Breast epithelium (tissue), 4 donors: ENCODE measurements around the gene USHBP1. TPM values are rescaled to one million over a fixed set of nuclear protein-coding genes. Genes with fewer than 3 reads are reported as not detected.

ENCODE experiments used
- DNase-seq, 2 donors: peaks; one replicate each; pipeline ENCODE4 v3.0.0-alpha.2; 2019; ENCODE audit warnings: low spot score in 2 of 2
- H3K27ac ChIP-seq, 2 donors: fragments of 200-600 bp; sonication (generic) in 1 of 2; one replicate each; pipeline ENCODE4 v1.5.1; 2016 to 2019; ENCODE audit warnings: mild to moderate bottlenecking in 1 of 2
- H3K27me3 ChIP-seq, 2 donors: fragments of 200-600 bp; sonication (generic) in 1 of 2; one replicate each; pipeline versions ENCODE4 v1.5.1 to v1.6.0; 2017 to 2019; ENCODE audit warnings: control low read depth in 1 of 2, mild to moderate bottlenecking in 1 of 2
- H3K36me3 ChIP-seq: fragments of 200-600 bp; one replicate; pipeline ENCODE4 v1.5.1; 2019
- H3K4me1 ChIP-seq, 2 donors: fragments of 200-600 bp; sonication (generic); one replicate each; pipeline ENCODE4 v1.5.1; 2016 to 2019; ENCODE audit warnings: control low read depth in 1 of 2
- H3K4me3 ChIP-seq, 3 donors: fragments of 200-600 bp; sonication (generic); 1 replicate in 2 of 3; 2 replicates in 1 of 3; pipeline ENCODE4 v1.5.1; 2016 to 2019; ENCODE audit warnings: mild to moderate bottlenecking in 3 of 3, moderate library complexity in 2 of 3
- H3K9me3 ChIP-seq, 2 donors: fragments of 200-600 bp; sonication (generic) in 1 of 2; one replicate each; pipeline ENCODE4 v1.5.1; 2016 to 2019; ENCODE audit warnings: control low read depth in 1 of 2
- POLR2A ChIP-seq: fragments of 450-650 bp; IDR thresholded peaks from one replicate; pipeline ENCODE4 v1.6.1; 2016; ENCODE audit warnings: antibody characterized with exemption, mild to moderate bottlenecking, moderate library complexity
- POLR2AphosphoS5 ChIP-seq, 3 donors: sonication (generic); formaldehyde crosslinking; IDR thresholded peaks; one replicate each; pipeline ENCODE4 v1.6.1; 2017; ENCODE audit warnings: antibody characterized with exemption in 3 of 3
- intact Hi-C: fragments of 100-400 bp; cut with DNase I; formaldehyde crosslinking; loops from one replicate; pipeline ENCODE4 v1.15.1; 2023; ENCODE audit warnings: low total_unique reads
- total RNA-seq, 3 donors: library from RNA; depleted of rRNA; stranded (reverse); fragments of >200 nt; gene quantifications; one replicate each; pipeline ENCODE4 v1.1.0, GENCODE V29; 2016
- TF ChIP-seq, protein P1 (sequence below), 3 donors: fragments of 450-650 bp; IDR thresholded peaks; one replicate each; pipeline ENCODE4 v1.5.1; 2016 to 2017; ENCODE audit warnings: antibody characterized with exemption in 3 of 3, mild to moderate bottlenecking in 3 of 3, moderate library complexity in 3 of 3

The USHBP1 gene
- total RNA-seq, 3 donors from 2014 or later = 5.8 to 8.8 (median 7.0) TPM

DNA sequence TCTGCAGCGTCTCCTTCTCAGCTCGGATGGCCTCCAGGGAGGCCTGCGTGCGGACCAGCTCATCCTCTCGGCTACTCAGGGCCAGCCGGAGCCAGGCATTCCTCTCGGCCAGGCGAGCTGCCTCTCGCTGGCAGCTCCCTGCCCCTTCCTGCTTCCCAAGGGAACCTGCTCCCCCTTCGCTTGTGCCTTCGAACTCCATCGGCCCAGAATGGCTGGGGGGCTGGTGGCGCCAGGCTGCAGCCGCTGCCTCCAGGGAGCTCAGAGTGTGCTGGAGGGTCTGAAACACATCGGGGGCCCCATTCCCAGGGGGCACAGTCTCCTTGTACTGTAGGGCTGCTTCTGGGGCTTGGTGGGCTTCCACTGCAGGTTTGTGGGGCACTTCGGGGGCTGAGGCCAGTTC lies 2.0 kb downstream of the USHBP1 start:
- Histone ChIP-seq H3K4me3 (peak overlapping the region in 1 of 3 donors; percentile 30), H3K27ac (no peak overlapping the region)

GRCh38 chr19:17260842-17261325 lies 3.7 kb downstream of the USHBP1 start:
- H3K4me3 ChIP-seq = no peak overlapping the region
- peak; percentile 69 to 86 for DNase-seq
- H3K4me1 ChIP-seq = no peaks in the 10 kb centered on the region
- intact Hi-C loops = no loop called here
- no peaks in the 10 kb centered on the region for H3K27me3 ChIP-seq
- H3K36me3 ChIP-seq = no peaks in the 10 kb centered on the region
- no peak overlapping the region for H3K27ac ChIP-seq
- peaks cover 6 to 11% of the 10 kb centered on the region in 2 donors for H3K9me3 ChIP-seq
- TF ChIP-seq POLR2A = no peak
- TF ChIP-seq POLR2AphosphoS5 (IDR thresholded peaks at IDR 0.05) = peak in 1 of 3 donors; percentile 32
- TF ChIP-seq, protein P1, sequence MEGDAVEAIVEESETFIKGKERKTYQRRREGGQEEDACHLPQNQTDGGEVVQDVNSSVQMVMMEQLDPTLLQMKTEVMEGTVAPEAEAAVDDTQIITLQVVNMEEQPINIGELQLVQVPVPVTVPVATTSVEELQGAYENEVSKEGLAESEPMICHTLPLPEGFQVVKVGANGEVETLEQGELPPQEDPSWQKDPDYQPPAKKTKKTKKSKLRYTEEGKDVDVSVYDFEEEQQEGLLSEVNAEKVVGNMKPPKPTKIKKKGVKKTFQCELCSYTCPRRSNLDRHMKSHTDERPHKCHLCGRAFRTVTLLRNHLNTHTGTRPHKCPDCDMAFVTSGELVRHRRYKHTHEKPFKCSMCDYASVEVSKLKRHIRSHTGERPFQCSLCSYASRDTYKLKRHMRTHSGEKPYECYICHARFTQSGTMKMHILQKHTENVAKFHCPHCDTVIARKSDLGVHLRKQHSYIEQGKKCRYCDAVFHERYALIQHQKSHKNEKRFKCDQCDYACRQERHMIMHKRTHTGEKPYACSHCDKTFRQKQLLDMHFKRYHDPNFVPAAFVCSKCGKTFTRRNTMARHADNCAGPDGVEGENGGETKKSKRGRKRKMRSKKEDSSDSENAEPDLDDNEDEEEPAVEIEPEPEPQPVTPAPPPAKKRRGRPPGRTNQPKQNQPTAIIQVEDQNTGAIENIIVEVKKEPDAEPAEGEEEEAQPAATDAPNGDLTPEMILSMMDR (IDR thresholded peaks at IDR 0.05) = peak; percentile 64 to 91 (median 76)

More for the DNA sequence above, 2.0 kb downstream of the USHBP1 start:
- intact Hi-C loops = no loop called here
- no peak for TF ChIP-seq POLR2A
- no peak for TF ChIP-seq POLR2AphosphoS5 (IDR thresholded peaks at IDR 0.05)
- TF ChIP-seq, protein P1 (IDR thresholded peaks at IDR 0.05) = no peak
- H3K9me3 ChIP-seq = peaks cover 6 to 11% of the 10 kb centered on the region in 2 donors
- no peaks in the 10 kb centered on the region for H3K27me3 ChIP-seq
- DNase-seq = no peak
- H3K4me1 ChIP-seq = no peaks in the 10 kb centered on the region
- H3K36me3 ChIP-seq = no peaks in the 10 kb centered on the region

DNA sequence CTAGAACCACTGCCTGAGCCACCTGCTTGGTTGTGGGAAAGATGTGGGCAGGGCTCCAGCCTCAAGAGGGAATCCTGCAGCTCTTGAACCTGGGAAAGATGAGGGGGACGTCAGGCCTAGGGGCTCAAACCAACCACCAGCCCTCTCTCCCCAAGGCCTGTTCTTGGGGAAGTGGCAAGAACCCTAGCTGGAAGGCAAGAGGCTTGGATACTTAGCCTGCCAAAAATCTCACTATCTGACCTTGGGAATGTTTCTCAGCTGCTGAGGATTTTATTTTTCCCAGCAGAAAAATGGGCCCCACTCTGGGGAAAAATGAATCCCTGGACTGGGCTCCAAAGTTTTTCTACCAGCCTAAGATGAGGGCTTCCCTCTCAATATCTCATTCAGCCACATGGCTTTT lies 4.6 kb downstream of the USHBP1 start:
- Histone ChIP-seq H3K27me3 (no peaks in the 10 kb centered on the region), H3K4me1 (no peaks in the 10 kb centered on the region), H3K36me3 (no peaks in the 10 kb centered on the region), H3K9me3 (peaks cover 6 to 11% of the 10 kb centered on the region in 2 donors), H3K4me3 (no peak overlapping the region), H3K27ac (no peak overlapping the region)
- TF ChIP-seq, protein P1 (IDR thresholded peaks at IDR 0.05) = no peak
- no peak for TF ChIP-seq POLR2AphosphoS5 (IDR thresholded peaks at IDR 0.05)
- no peak for TF ChIP-seq POLR2A
- intact Hi-C loops = no loop called here
- no peak for DNase-seq

DNA sequence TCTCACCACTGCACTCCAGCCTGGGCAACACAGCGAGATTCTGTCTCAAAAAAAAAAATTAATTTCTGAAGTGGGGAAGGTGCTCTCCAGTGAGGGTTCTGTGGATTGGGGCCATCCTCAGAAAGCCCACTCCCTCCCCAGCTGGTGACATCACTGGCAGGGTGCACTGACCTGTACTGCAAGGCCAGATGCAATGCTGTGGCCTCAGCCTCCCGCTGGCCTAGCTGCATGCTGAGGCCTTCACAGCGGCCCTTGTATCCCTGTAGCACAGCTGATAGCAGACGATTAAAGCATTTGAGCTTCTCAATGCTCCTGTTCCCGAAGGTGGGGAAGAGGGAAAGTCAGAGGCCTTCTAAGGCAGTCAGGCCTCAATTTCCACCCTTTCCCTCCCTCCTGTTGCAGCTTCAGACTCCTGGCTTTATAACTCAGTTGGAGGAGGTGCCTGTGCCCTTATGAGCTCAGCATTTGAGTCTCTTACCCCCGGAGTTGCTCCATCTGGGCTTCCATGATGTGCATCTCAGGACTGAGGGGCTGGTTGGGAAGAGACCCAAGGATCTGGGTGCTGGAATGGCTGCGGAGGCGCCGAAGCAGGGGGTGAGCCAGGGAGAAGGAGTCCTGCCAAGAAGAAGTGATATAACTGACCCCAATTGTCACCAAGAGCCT lies 5.3 kb downstream of the USHBP1 start:
- H3K9me3 ChIP-seq = peaks cover 6 to 11% of the 10 kb centered on the region in 2 donors
- no peaks in the 10 kb centered on the region for H3K4me1 ChIP-seq
- no peak overlapping the region for H3K27ac ChIP-seq
- H3K36me3 ChIP-seq = no peaks in the 10 kb centered on the region
- no peaks in the 10 kb centered on the region for H3K27me3 ChIP-seq
- H3K4me3 ChIP-seq = no peak overlapping the region
- TF ChIP-seq POLR2A = no peak
- TF ChIP-seq, protein P1 (IDR thresholded peaks at IDR 0.05) = no peak
- TF ChIP-seq POLR2AphosphoS5 (IDR thresholded peaks at IDR 0.05) = no peak
- intact Hi-C loops = no loop called here
- DNase-seq = no peak

GRCh38 chr19:17256130-17256529 lies 8.4 kb downstream of the USHBP1 start:
- Histone ChIP-seq H3K27ac (no peak overlapping the region), H3K27me3 (no peaks in the 10 kb centered on the region), H3K36me3 (no peaks in the 10 kb centered on the region), H3K9me3 (peaks cover 6 to 11% of the 10 kb centered on the region in 2 donors), H3K4me3 (no peak overlapping the region), H3K4me1 (no peaks in the 10 kb centered on the region)
- TF ChIP-seq POLR2A (no peak), POLR2AphosphoS5 (IDR thresholded peaks at IDR 0.05) (no peak)
- TF ChIP-seq, protein P1 (IDR thresholded peaks at IDR 0.05) = no peak
- DNase-seq = no peak
- intact Hi-C loops = no loop called here
